DND-41 (cell line): ENCODE results near the gene PTX3.

ENCODE experiments used
- ATAC-seq: fragments of 200-7000 bp; cut with Tn5 transposase; 3 replicates; pipeline ENCODE4 v1.9.1; 2021; ENCODE audit warnings: low read depth; ENCODE audit not compliant: insufficient read depth
- DNase-seq: peaks from one replicate; pipeline ENCODE4 v3.0.0-alpha.2; 2020
- H2AFZ ChIP-seq: 2 replicates; pipeline ENCODE4 v1.6.0; 2012; ENCODE audit warnings: low read depth, low read length
- H3K27ac ChIP-seq: 2 replicates; pipeline ENCODE4 v1.5.1; 2012; ENCODE audit warnings: low read length, inconsistent platforms
- H3K27me3 ChIP-seq: fragments of 200-600 bp; sonication (generic); 2 replicates; pipeline ENCODE4 v1.6.0; 2012; ENCODE audit warnings: low read length, mild to moderate bottlenecking, inconsistent platforms; ENCODE audit not compliant: insufficient read depth, poor library complexity
- H3K36me3 ChIP-seq: 2 replicates; pipeline ENCODE4 v1.5.1; 2012; ENCODE audit warnings: low read length, inconsistent platforms; ENCODE audit not compliant: insufficient read depth
- H3K4me1 ChIP-seq: 2 replicates; pipeline ENCODE4 v1.5.1; 2012; ENCODE audit warnings: mild to moderate bottlenecking, low read length; ENCODE audit not compliant: insufficient read depth
- H3K4me2 ChIP-seq: 2 replicates; pipeline ENCODE4 v1.6.0; 2012; ENCODE audit warnings: mild to moderate bottlenecking, moderate library complexity, low read length, inconsistent platforms; ENCODE audit not compliant: insufficient read depth
- H3K4me3 ChIP-seq, 2 experiments: fragments of 200-600 bp in 1 of 2; shearing (Covaris generic) in 1 of 2; 2 replicates each; pipeline ENCODE4 v1.5.1; 2012 to 2016; ENCODE audit warnings: inconsistent platforms in 2 of 2, low read length in 2 of 2, mild to moderate bottlenecking in 2 of 2, low read depth in 1 of 2, moderate library complexity in 1 of 2
- H3K79me2 ChIP-seq: 2 replicates; pipeline ENCODE4 v1.6.0; 2012; ENCODE audit warnings: low read length, inconsistent platforms; ENCODE audit not compliant: insufficient read depth
- H3K9ac ChIP-seq: 2 replicates; pipeline ENCODE4 v1.6.0; 2012; ENCODE audit warnings: low read depth, mild to moderate bottlenecking, inconsistent platforms, low read length, moderate library complexity
- H3K9me3 ChIP-seq: 2 replicates; pipeline ENCODE4 v1.5.1; 2012; ENCODE audit warnings: low read length, moderate library complexity, mild to moderate bottlenecking, inconsistent platforms; ENCODE audit not compliant: insufficient read depth, severe bottlenecking
- H4K20me1 ChIP-seq: 2 replicates; pipeline ENCODE4 v1.6.0; 2012; ENCODE audit warnings: low read length; ENCODE audit not compliant: insufficient read depth
- CTCF ChIP-seq: IDR thresholded peaks from 2 replicates; pipeline ENCODE4 v1.5.1; 2012; ENCODE audit warnings: borderline replicate concordance, low read length, moderate library complexity, mild to moderate bottlenecking; ENCODE audit not compliant: poor library complexity, severe bottlenecking; ENCODE audit errors: extremely low read depth
- EZH2 ChIP-seq: IDR thresholded peaks from 3 replicates; pipeline ENCODE4 v1.6.1; 2012; ENCODE audit warnings: borderline replicate concordance, low read depth, mild to moderate bottlenecking, moderate library complexity, low read length, inconsistent platforms; ENCODE audit not compliant: severe bottlenecking

Gene PTX3

GRCh38 chr3:157465741-157466140, 29.1 kb downstream of the PTX3 start:
- Histone ChIP-seq H3K79me2 (no peaks in the 10 kb centered on the region), H3K9me3 (no peaks in the 10 kb centered on the region), H3K4me3 (no peak overlapping the region), H4K20me1 (no peaks in the 10 kb centered on the region), H3K27ac (no peak overlapping the region), H2AFZ (no peak overlapping the region), H3K9ac (no peak overlapping the region), H3K4me2 (no peak overlapping the region), H3K27me3 (no peaks in the 10 kb centered on the region), H3K4me1 (no peaks in the 10 kb centered on the region), H3K36me3 (no peaks in the 10 kb centered on the region)
- ATAC-seq, result no peak
- DNase-seq, result no peak
- no peak for TF ChIP-seq EZH2
- no peak for TF ChIP-seq CTCF

GRCh38 chr3:157467200-157467599, 30.6 kb downstream of the PTX3 start:
- H3K4me1 ChIP-seq, result no peaks in the 10 kb centered on the region
- no peak overlapping the region for H3K4me3 ChIP-seq
- no peak overlapping the region for H3K27ac ChIP-seq
- H3K79me2 ChIP-seq, result no peaks in the 10 kb centered on the region
- H3K27me3 ChIP-seq, result no peaks in the 10 kb centered on the region
- H3K36me3 ChIP-seq, result no peaks in the 10 kb centered on the region
- H4K20me1 ChIP-seq, result no peaks in the 10 kb centered on the region
- no peak for TF ChIP-seq CTCF
- TF ChIP-seq EZH2, result no peak
- H3K9me3 ChIP-seq, result no peaks in the 10 kb centered on the region
- H2AFZ ChIP-seq, result no peak overlapping the region
- DNase-seq (no peak), ATAC-seq (no peak)
- H3K9ac ChIP-seq, result no peak overlapping the region
- H3K4me2 ChIP-seq, result no peak overlapping the region

GRCh38 chr3:157469561-157470294, 33.1 kb downstream of the PTX3 start:
- DNase-seq, result no peak
- H3K4me2 ChIP-seq, result no peak overlapping the region
- H3K27me3 ChIP-seq, result no peaks in the 10 kb centered on the region
- H2AFZ ChIP-seq, result no peak overlapping the region
- H3K4me1 ChIP-seq, result no peaks in the 10 kb centered on the region
- TF ChIP-seq EZH2, result no peak
- no peak for TF ChIP-seq CTCF
- H3K79me2 ChIP-seq, result no peaks in the 10 kb centered on the region
- no peak for ATAC-seq
- H3K9me3 ChIP-seq, result no peaks in the 10 kb centered on the region
- H3K9ac ChIP-seq, result no peak overlapping the region
- H3K4me3 ChIP-seq, result no peak overlapping the region
- no peaks in the 10 kb centered on the region for H4K20me1 ChIP-seq
- no peak overlapping the region for H3K27ac ChIP-seq
- H3K36me3 ChIP-seq, result no peaks in the 10 kb centered on the region
